Peyer's patch (tissue), 4 donors: ENCODE results near the gene FUCA1.

Experiments
- CTCF ChIP-seq, 6 experiments: fragments of 450-650 bp in 4 of 6; fragments of 200-600 bp in 2 of 6; sonication (generic) in 1 of 6; IDR thresholded peaks; one replicate each; pipeline ENCODE4 v1.5.1; 2017 to 2019; ENCODE audit warnings: antibody characterized with exemption in 6 of 6, mild to moderate bottlenecking in 3 of 6, moderate library complexity in 1 of 6
- POLR2A ChIP-seq, 2 donors: fragments of 450-650 bp; IDR thresholded peaks; one replicate each; pipeline ENCODE4 v1.5.1; 2017; ENCODE audit warnings: antibody characterized with exemption in 2 of 2, mild to moderate bottlenecking in 2 of 2, moderate library complexity in 2 of 2

DNA sequence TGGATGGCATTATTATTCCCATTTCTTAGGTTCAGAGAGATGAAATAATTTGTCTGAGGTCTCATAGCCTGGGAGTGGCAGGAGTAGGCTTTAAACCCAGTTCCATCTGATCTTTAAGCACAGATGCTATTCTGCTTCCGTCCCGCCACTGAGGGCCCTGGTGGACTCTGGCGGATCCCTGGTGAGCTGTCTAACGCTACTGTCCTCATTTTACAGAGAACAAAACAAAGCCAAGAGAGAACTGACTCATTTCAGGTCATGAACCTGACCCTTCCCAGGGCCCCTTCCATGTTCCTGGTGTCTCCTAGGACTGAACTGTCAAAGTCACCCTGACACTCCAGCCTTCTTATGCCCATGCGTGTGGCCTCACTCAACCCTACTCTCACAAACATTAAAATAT, 64.4 kb downstream of the FUCA1 start:
- TF ChIP-seq CTCF (IDR thresholded peaks at IDR 0.05) (no peak), POLR2A (IDR thresholded peaks at IDR 0.05) (no peak)
